Upper lobe of right lung (tissue), 1 donor: ENCODE results near the gene RABGGTA. TPM values are rescaled to one million over a fixed set of nuclear protein-coding genes. Genes with fewer than 3 reads are reported as not detected.

Source experiments
- ATAC-seq: fragments of 200-7000 bp; cut with Tn5 transposase; one replicate; pipeline ENCODE4 v1.9.1; 2020; ENCODE audit warnings: mild to moderate bottlenecking, moderate library complexity
- DNase-seq: peaks from one replicate; pipeline ENCODE4 v3.0.0-alpha.2; 2020
- H3K27ac ChIP-seq: fragments of 200-600 bp; one replicate; pipeline ENCODE4 v1.8.0; 2022
- H3K27me3 ChIP-seq: fragments of 200-600 bp; one replicate; pipeline ENCODE4 v1.8.0; 2022; ENCODE audit warnings: mild to moderate bottlenecking
- H3K36me3 ChIP-seq: fragments of 200-600 bp; one replicate; pipeline ENCODE4 v1.8.0; 2022
- H3K4me1 ChIP-seq: fragments of 200-600 bp; one replicate; pipeline ENCODE4 v1.8.0; 2022
- H3K4me3 ChIP-seq: fragments of 200-600 bp; one replicate; pipeline ENCODE4 v1.8.0; 2022; ENCODE audit warnings: mild to moderate bottlenecking
- H3K9me3 ChIP-seq: fragments of 200-600 bp; one replicate; pipeline ENCODE4 v1.8.0; 2022
- intact Hi-C: fragments of 100-400 bp; cut with DNase I; formaldehyde crosslinking; loops from one replicate; pipeline ENCODE4 v1.11.0; 2022
- total RNA-seq: library from RNA; stranded (reverse); fragmentation: NEBNext Ultra II Directional; extraction: Animal tissue kit (Norgen Biotek cat#: 25700); gene quantifications from one replicate; pipeline ENCODE4 v1.2.1, GENCODE V29; 2021
- TF ChIP-seq, protein P1 (sequence below): fragments of 200-600 bp; IDR thresholded peaks from one replicate; pipeline ENCODE4 v1.8.0; 2022; ENCODE audit warnings: antibody characterized with exemption
- donor health status: DM: no; HTN: yes; CAD: no; lungs with severe emphysema.

Gene RABGGTA
- total RNA-seq, 1 donor from 2014 or later, result 50.3 TPM

DNA sequence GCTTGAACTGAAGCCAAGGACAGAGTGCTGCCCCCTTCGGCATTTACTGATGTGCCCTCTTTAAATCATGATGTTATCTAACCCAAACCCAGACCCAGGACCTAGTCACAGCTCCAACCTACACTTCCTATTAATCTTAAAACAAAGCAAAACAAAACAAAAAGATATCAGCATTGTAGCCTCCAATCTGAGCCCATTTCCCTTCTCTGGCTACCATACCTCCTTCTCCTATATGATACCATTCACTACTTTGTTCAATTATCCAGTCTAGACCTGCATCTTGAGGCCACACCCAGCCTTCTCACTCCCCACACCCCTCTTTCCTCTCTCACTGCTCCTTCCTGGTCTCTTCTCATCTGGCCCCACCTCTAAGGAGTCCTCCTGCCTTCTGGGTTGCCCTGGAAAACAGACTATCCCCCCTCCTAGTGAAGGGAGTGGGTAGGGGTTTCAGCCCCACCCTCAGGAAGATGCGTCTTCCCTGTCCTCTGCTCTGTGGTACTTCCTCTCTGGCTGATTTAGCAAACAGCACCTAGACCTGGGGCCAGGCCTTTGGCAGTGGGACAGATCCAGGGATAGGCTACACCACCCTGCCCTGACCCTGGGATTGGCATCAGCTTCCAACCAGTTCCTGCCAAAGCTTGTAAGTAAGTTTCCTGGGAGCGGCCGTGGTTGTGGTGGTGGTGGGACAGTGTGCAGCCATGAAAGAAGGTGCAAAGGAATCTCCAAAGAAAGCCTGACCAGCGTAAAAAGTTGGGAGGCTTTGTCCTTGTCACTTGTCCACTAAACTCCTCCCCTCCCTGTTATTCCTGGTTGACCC, 43.2 kb upstream of the RABGGTA start:
- Histone ChIP-seq H3K4me3 (no peak overlapping the region), H3K4me1 (peaks cover 72% of the 10 kb centered on the region), H3K27me3 (peaks cover 23% of the 10 kb centered on the region), H3K27ac (peak overlapping the region; percentile 55), H3K9me3 (no peaks in the 10 kb centered on the region), H3K36me3 (no peaks in the 10 kb centered on the region)
- intact Hi-C loops, result no loop called here
- TF ChIP-seq, protein P1, sequence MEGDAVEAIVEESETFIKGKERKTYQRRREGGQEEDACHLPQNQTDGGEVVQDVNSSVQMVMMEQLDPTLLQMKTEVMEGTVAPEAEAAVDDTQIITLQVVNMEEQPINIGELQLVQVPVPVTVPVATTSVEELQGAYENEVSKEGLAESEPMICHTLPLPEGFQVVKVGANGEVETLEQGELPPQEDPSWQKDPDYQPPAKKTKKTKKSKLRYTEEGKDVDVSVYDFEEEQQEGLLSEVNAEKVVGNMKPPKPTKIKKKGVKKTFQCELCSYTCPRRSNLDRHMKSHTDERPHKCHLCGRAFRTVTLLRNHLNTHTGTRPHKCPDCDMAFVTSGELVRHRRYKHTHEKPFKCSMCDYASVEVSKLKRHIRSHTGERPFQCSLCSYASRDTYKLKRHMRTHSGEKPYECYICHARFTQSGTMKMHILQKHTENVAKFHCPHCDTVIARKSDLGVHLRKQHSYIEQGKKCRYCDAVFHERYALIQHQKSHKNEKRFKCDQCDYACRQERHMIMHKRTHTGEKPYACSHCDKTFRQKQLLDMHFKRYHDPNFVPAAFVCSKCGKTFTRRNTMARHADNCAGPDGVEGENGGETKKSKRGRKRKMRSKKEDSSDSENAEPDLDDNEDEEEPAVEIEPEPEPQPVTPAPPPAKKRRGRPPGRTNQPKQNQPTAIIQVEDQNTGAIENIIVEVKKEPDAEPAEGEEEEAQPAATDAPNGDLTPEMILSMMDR, result no peak
- no peak for ATAC-seq
- DNase-seq, result no peak

DNA sequence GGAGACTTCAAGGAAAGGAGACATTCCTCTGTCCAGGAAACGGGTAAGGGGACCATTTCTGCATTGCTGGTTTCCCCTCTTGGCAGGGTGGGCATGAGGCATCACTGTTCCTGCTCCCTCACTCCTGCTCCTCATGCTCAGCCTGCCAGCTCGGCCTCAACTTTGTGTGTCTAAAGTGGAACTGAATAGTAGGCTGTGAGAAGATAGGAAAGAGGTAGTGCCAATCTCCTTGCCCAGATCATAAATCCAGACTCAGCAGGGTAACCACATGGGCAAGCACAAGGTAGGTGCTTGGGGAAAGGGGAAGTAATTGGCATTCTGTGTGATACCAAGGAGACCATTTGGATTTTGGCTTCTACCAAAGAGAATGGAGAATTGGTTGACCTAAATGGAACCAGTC, 42.5 kb upstream of the RABGGTA start:
- Histone ChIP-seq H3K9me3 (no peaks in the 10 kb centered on the region), H3K36me3 (no peaks in the 10 kb centered on the region), H3K27me3 (peaks cover 19% of the 10 kb centered on the region), H3K4me3 (no peak overlapping the region), H3K4me1 (peaks cover 77% of the 10 kb centered on the region), H3K27ac (peak overlapping the region; percentile 90)
- TF ChIP-seq, protein P1, result no peak
- ATAC-seq (no peak), DNase-seq (no peak)
- intact Hi-C loops, result no loop called here

DNA sequence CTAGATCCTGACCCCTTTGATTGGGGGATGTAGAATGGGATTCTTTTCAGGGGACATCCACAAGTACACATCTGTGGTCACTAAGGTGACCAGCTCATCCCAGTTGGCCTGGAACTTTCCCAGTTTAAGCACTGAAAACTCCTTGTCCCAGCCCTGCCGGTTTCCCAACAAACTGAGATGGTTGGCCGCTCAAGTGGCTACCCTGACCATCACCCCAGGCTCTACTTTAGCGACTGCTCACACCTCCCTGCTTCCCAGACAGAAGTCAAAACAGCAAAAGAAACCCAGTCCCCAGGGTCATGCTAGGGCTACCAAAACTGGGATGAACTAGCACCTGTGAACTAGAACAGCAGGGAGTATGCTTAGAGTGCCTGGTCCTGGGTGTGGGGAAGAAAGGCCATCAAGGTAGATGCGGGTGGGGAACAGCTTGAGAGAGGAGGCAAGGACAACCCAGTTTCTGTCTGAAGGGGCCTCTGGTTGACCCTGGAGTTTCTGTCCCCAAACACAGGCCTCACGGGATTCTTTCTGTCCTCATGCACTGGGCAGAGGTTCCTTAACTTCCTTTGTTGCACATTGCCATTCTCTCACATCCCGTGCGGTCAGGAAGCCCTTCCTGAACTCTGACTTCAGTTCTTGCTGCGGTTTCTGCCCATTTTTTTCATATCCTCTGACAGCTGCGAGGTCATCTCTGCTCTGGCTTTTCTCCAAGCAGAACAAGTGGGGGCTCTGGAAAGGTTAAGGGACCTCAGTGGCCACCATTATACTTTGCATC, 41.5 kb upstream of the RABGGTA start:
- Histone ChIP-seq H3K4me3 (no peak overlapping the region), H3K4me1 (peaks cover 81% of the 10 kb centered on the region), H3K9me3 (no peaks in the 10 kb centered on the region), H3K27ac (peak overlapping the region; percentile 90), H3K36me3 (no peaks in the 10 kb centered on the region), H3K27me3 (peaks cover 9% of the 10 kb centered on the region)
- TF ChIP-seq, protein P1, result no peak
- ATAC-seq, result peak; percentile 8
- DNase-seq, result no peak
- intact Hi-C loops, result no loop called here

DNA sequence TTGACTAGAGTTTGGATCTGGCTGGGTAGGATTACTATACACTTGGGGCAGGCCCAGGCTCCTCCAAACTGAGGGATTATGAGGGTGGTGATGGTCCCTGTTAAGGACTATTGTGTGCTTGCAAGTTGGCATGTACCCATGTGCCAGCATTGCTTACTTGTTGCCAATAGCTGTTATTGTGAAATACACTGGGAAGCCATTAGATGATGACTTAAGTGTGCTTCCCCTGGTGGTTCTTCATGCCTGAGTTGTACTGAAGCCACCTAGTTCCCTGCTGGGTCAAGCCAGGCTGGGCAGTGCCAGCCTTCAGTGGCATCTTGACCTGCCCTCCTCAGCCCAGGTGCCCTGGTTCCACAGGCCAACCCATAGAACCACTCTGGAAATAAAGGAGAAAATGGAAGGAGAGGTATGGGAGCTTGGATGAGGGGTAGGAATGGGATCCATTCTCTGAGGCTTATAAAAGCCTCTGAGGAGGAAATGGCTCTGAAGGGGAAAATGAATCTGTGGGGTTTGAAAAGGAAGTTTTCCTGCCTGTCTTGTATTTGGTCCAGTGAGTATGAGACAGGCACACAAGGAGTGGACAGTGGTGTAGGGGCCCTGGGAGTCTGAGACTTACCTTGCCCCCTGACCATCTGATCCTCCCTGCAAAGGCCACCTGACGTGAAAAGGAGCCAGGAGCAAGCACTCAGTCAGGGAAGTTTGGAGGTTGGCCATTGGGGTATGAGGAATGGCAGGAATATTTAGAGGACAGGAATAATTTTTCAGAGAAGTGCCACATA, 40.6 kb upstream of the RABGGTA start:
- peak overlapping the region; percentile 58 for H3K4me3 ChIP-seq
- DNase-seq (no peak), ATAC-seq (peak; percentile 1)
- H3K27me3 ChIP-seq, result peaks cover 9% of the 10 kb centered on the region
- H3K9me3 ChIP-seq, result no peaks in the 10 kb centered on the region
- intact Hi-C loops, result no loop called here
- H3K4me1 ChIP-seq, result peaks cover 79% of the 10 kb centered on the region
- TF ChIP-seq, protein P1, result no peak
- H3K36me3 ChIP-seq, result peaks cover 4% of the 10 kb centered on the region
- peak overlapping the region; percentile 90 for H3K27ac ChIP-seq
